AG10803 (cell line): ENCODE measurements around the gene NDUFS6.

Experiments
- DNase-seq: peaks from one replicate; pipeline ENCODE4 v3.0.0; 2010; ENCODE audit warnings: low read depth
- H3K4me3 ChIP-seq: 2 replicates; pipeline ENCODE4 v1.5.1; 2011; ENCODE audit warnings: mild to moderate bottlenecking, low read length, control low read depth
- TF ChIP-seq, protein P1 (sequence below): conservative IDR thresholded peaks from 2 replicates; pipeline ENCODE4 v1.5.1; 2011; ENCODE audit warnings: mild to moderate bottlenecking, low read length, control low read depth, inconsistent platforms

The NDUFS6 gene

GRCh38 chr5:1844708-1845436 lies 43.7 kb downstream of the NDUFS6 start:
- no peak overlapping the region for H3K4me3 ChIP-seq
- TF ChIP-seq, protein P1, sequence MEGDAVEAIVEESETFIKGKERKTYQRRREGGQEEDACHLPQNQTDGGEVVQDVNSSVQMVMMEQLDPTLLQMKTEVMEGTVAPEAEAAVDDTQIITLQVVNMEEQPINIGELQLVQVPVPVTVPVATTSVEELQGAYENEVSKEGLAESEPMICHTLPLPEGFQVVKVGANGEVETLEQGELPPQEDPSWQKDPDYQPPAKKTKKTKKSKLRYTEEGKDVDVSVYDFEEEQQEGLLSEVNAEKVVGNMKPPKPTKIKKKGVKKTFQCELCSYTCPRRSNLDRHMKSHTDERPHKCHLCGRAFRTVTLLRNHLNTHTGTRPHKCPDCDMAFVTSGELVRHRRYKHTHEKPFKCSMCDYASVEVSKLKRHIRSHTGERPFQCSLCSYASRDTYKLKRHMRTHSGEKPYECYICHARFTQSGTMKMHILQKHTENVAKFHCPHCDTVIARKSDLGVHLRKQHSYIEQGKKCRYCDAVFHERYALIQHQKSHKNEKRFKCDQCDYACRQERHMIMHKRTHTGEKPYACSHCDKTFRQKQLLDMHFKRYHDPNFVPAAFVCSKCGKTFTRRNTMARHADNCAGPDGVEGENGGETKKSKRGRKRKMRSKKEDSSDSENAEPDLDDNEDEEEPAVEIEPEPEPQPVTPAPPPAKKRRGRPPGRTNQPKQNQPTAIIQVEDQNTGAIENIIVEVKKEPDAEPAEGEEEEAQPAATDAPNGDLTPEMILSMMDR = no peak
- DNase-seq = no peak

DNA sequence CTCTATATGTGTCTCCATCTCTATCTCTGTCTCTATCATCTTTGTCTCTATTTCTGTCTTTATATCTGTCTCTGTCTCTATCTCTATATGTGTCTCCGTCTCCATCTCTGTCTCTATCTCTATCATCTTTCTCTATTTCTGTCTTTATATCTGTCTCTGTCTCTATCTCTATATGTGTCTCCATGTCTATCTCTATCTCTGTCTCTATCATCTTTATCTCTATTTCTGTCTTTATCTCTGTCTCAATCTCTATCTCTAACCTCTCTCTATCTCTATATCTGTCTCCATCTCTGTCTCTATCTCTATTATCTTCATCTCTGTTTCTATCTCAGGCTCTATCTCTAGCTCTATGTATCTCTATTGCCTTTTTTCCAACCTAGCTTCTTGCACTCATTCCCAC lies 44.5 kb downstream of the NDUFS6 start:
- DNase-seq = no peak
- H3K4me3 ChIP-seq = no peak overlapping the region
- TF ChIP-seq, protein P1 = no peak

DNA sequence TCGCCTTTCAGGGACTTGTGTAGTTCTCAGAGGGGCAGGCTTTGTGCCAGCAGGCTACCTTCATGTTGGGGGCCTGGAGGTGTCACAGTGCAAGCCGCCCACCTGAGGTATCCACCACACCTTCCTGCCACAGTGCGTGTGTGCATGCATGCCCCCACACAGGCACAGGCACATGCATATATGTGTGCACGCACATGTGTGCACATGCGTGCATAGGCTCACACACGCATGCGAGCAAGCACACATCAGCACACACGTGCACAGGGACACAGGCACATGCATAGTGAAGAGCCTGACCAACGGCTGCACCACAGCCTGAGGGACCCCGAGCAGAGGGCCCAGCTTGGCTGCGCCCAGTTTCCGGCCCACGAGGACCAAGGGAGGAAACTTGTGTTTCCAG lies 45.4 kb downstream of the NDUFS6 start:
- TF ChIP-seq, protein P1 = no peak
- no peak overlapping the region for H3K4me3 ChIP-seq
- DNase-seq = no peak

- TF ChIP-seq, protein P1 = no peak
- DNase-seq = no peak
- no peak overlapping the region for H3K4me3 ChIP-seq
Observed at GRCh38 chr5:1847056-1847455, 45.8 kb downstream of the NDUFS6 start.

GRCh38 chr5:1847611-1848010 lies 46.4 kb downstream of the NDUFS6 start:
- TF ChIP-seq, protein P1 = no peak
- DNase-seq = no peak
- H3K4me3 ChIP-seq = no peak overlapping the region

DNA sequence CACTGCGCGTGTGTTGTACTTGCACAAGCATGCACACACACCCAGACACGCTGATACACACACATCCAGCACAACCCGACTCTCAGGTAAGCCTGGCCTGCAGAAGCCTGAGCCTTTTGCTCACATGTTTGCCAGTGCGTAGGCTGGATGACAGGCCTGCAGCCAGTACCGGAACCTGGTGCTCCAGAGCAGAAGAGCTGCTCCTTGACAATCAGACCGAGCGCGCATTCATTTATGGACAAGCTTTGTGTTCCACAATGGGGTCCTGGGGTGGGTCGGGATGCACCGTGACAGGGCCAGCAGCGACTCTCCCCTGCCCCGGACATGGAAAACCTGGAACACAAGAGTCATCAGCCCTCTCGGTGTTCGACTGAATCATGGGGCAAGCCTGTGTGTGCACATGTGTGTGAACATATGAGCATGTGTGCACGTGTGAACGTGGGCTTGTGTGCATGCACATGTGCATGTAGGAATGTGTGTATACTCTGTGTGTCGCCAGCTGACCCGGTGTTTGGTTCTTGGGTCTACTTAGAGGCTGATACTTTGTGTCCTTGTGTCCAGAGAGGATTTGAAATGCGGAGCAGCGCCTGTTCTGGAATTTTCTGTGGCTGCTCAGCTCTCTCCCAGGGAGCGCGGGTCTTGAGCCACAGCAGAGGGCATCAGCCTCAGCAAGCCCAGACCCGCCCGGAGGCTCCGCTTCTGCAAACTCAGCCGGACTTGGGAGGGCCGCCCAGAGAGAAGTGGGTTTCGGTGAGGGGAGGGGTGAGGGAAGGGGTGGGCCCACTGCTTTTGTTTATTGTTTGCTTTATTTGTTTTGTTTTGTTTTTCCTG lies 49.3 kb downstream of the NDUFS6 start:
- no peak overlapping the region for H3K4me3 ChIP-seq
- TF ChIP-seq, protein P1 = no peak
- DNase-seq = no peak
